GM23338 (cell line): ENCODE data around the gene FAM222A. TPM values are rescaled to one million over a fixed set of nuclear protein-coding genes. Genes with fewer than 3 reads are reported as not detected.

Experiments
- ATAC-seq: fragments of 200-7000 bp; cut with Tn5 transposase; 3 replicates; pipeline ENCODE4 v1.9.1; 2020
- DNase-seq: peaks from one replicate; pipeline ENCODE4 v3.0.0-alpha.2; 2015; ENCODE audit warnings: low spot score
- H2AFZ ChIP-seq: fragments of 200-600 bp; sonication (generic); 2 replicates; pipeline ENCODE4 v1.8.0; 2016; ENCODE audit warnings: antibody characterized with exemption, mild to moderate bottlenecking, moderate library complexity
- H3F3A ChIP-seq: fragments of 200-600 bp; sonication (generic); replicated peaks from 2 replicates; pipeline ENCODE4 v1.8.0; 2017; ENCODE audit warnings: antibody characterized with exemption, mixed run types, low read depth
- H3K27ac ChIP-seq: fragments of 200-600 bp; sonication (generic); 2 replicates; pipeline ENCODE4 v1.6.1; 2016; ENCODE audit warnings: low read depth
- H3K27me3 ChIP-seq: fragments of 200-600 bp; sonication (generic); 2 replicates; pipeline ENCODE4 v1.8.0; 2016; ENCODE audit warnings: mild to moderate bottlenecking, mixed run types, moderate library complexity; ENCODE audit not compliant: insufficient read depth
- H3K36me3 ChIP-seq: fragments of 200-600 bp; sonication (generic); 2 replicates; pipeline ENCODE4 v1.8.0; 2016; ENCODE audit warnings: mild to moderate bottlenecking; ENCODE audit not compliant: insufficient read depth
- H3K4me1 ChIP-seq: fragments of 200-600 bp; sonication (generic); 2 replicates; pipeline ENCODE4 v1.8.0; 2016; ENCODE audit warnings: mild to moderate bottlenecking, moderate library complexity; ENCODE audit not compliant: insufficient read depth
- H3K4me2 ChIP-seq: fragments of 200-600 bp; sonication (generic); 2 replicates; pipeline ENCODE4 v1.7.1; 2017; ENCODE audit warnings: mixed run types
- H3K4me3 ChIP-seq: fragments of 200-600 bp; sonication (generic); 2 replicates; pipeline ENCODE4 v1.6.1; 2016; ENCODE audit warnings: mixed run types
- H3K79me2 ChIP-seq: fragments of 200-600 bp; sonication (generic); replicated peaks from 2 replicates; pipeline ENCODE4 v1.8.0; 2017; ENCODE audit warnings: mild to moderate bottlenecking; ENCODE audit not compliant: insufficient read depth
- H3K9me2 ChIP-seq: fragments of 200-600 bp; sonication (generic); 2 replicates; pipeline ENCODE4 v1.8.0; 2017; ENCODE audit not compliant: insufficient read depth
- H4K20me1 ChIP-seq: fragments of 200-600 bp; sonication (generic); replicated peaks from 2 replicates; pipeline ENCODE4 v1.8.0; 2017; ENCODE audit warnings: mild to moderate bottlenecking; ENCODE audit not compliant: insufficient read depth
- H3K27ac Mint-ChIP-seq: 2 replicates; pipeline ENCODE4 v1.8.0; 2020; ENCODE audit warnings: inconsistent platforms, mild to moderate bottlenecking, moderate library complexity, mixed read lengths
- H3K27me3 Mint-ChIP-seq: 3 replicates; pipeline ENCODE4 v1.8.0; 2022; ENCODE audit warnings: low read depth, mild to moderate bottlenecking, moderate library complexity, mixed read lengths, inconsistent platforms; ENCODE audit not compliant: insufficient read depth, poor library complexity
- H3K36me3 Mint-ChIP-seq: 3 replicates; pipeline ENCODE4 v1.8.0; 2021; ENCODE audit warnings: low read depth, mild to moderate bottlenecking, inconsistent platforms, moderate library complexity, mixed read lengths
- H3K4me1 Mint-ChIP-seq: 3 replicates; pipeline ENCODE4 v1.8.0; 2020; ENCODE audit warnings: mild to moderate bottlenecking, inconsistent platforms, mixed read lengths
- H3K4me3 Mint-ChIP-seq: 3 replicates; pipeline ENCODE4 v1.8.0; 2021; ENCODE audit warnings: moderate library complexity, mild to moderate bottlenecking, inconsistent platforms, mixed read lengths
- H3K9me3 Mint-ChIP-seq: 3 replicates; pipeline ENCODE4 v1.8.0; 2020; ENCODE audit warnings: moderate library complexity, mild to moderate bottlenecking, inconsistent platforms, mixed read lengths
- CREB1 ChIP-seq: fragments of 250-450 bp; sonication (Bioruptor Pico); IDR thresholded peaks from 2 replicates; pipeline ENCODE4 v1.5.0; 2020; ENCODE audit warnings: low read depth, mild to moderate bottlenecking, moderate library complexity
- EZH2 ChIP-seq: fragments of 200-600 bp; sonication (generic); IDR thresholded peaks from one replicate; pipeline ENCODE4 v1.8.0; 2017; ENCODE audit warnings: antibody characterized with exemption, mild to moderate bottlenecking, low read depth; ENCODE audit not compliant: unreplicated experiment
- EZH2phosphoT487 ChIP-seq: fragments of 200-600 bp; sonication (generic); IDR thresholded peaks from one replicate; pipeline ENCODE4 v1.8.1; 2018; ENCODE audit warnings: antibody characterized with exemption; ENCODE audit not compliant: unreplicated experiment
- JUNB ChIP-seq: IDR thresholded peaks from one replicate; pipeline ENCODE4 v1.6.1; 2016; ENCODE audit warnings: antibody characterized with exemption; ENCODE audit not compliant: unreplicated experiment
- NANOG ChIP-seq: IDR thresholded peaks from 2 replicates; pipeline ENCODE4 v1.6.1; 2016; ENCODE audit warnings: antibody characterized with exemption, borderline replicate concordance
- POLR2AphosphoS5 ChIP-seq: IDR thresholded peaks from 2 replicates; pipeline ENCODE4 v1.6.1; 2016; ENCODE audit warnings: antibody characterized with exemption, low read depth
- REST ChIP-seq: IDR thresholded peaks from one replicate; pipeline ENCODE4 v1.6.1; 2018; ENCODE audit warnings: antibody characterized with exemption; ENCODE audit not compliant: unreplicated experiment
- STAT1 ChIP-seq: IDR thresholded peaks from one replicate; pipeline ENCODE4 v1.6.1; 2016; ENCODE audit warnings: antibody characterized with exemption; ENCODE audit not compliant: unreplicated experiment
- ZNF114 ChIP-seq: fragments of 250-450 bp; sonication (Bioruptor Pico); IDR thresholded peaks from 2 replicates; pipeline ENCODE4 v1.5.0; 2020; ENCODE audit warnings: mild to moderate bottlenecking, moderate library complexity
- ZNF331 ChIP-seq: fragments of 250-450 bp; sonication (Bioruptor Pico); IDR thresholded peaks from 2 replicates; pipeline ENCODE4 v1.5.0; 2020; ENCODE audit warnings: low read depth, mild to moderate bottlenecking, moderate library complexity
- polyA plus RNA-seq: library from polyadenylated mRNA; unstranded; fragments of >200 nt; fragmentation: Nextera tagmentation; extraction: Ambion mirVana; gene quantifications from 2 replicates; pipeline ENCODE4 v1.2.1, GENCODE V29; 2016
- total RNA-seq: library from RNA; depleted of rRNA; stranded (reverse); fragments of >200 nt; shearing (Covaris generic); gene quantifications from 2 replicates; pipeline ENCODE4 v1.2.3, GENCODE V29; 2014
- TF ChIP-seq, protein P1 (sequence below): IDR thresholded peaks from 2 replicates; pipeline ENCODE4 v1.6.1; 2016; ENCODE audit warnings: antibody characterized with exemption
- TF ChIP-seq, protein P2 (sequence below): fragments of 250-450 bp; sonication (Bioruptor Pico); IDR thresholded peaks from 2 replicates; pipeline ENCODE4 v1.5.0; 2020; ENCODE audit warnings: mild to moderate bottlenecking, moderate library complexity

Gene FAM222A
- total and polyA plus RNA-seq, 2 experiments from 2014 or later, result 0.78 to 2.1 TPM

DNA sequence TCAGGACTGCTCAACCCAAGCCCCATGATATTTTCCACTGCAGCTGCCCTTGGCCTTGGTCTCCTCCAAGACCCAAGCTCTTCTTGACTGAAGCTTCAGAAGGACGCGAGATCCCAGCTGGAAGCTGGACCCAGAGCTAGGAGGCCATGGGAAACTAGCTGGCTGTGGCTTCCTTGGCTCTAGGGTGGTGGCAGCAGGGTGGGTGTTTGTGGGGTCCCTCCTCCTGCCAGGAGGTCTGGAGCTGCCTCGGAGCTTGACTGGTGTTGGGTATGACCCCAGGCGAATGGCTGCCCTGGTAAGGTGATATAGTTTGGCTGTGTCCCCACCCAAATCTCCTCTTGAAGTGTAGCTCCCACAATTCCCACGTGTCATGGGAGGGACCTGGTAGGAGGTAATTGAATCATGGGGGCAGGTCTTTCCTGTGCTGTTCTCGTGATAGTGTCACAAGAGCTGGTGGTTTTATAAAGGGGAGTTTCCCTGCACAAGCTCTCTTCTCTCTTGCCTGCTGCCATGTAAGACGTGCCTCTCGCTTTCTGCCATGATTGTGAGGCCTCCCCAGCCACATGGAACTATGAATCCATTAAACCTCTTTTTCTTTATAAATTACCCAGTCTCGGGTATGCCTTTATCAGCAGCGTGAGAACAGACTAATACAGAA lies 68.2 kb downstream of the FAM222A start (continued):
- TF ChIP-seq REST, result no peak
- TF ChIP-seq, protein P1, sequence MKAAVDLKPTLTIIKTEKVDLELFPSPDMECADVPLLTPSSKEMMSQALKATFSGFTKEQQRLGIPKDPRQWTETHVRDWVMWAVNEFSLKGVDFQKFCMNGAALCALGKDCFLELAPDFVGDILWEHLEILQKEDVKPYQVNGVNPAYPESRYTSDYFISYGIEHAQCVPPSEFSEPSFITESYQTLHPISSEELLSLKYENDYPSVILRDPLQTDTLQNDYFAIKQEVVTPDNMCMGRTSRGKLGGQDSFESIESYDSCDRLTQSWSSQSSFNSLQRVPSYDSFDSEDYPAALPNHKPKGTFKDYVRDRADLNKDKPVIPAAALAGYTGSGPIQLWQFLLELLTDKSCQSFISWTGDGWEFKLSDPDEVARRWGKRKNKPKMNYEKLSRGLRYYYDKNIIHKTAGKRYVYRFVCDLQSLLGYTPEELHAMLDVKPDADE, result no peak
- TF ChIP-seq EZH2phosphoT487, result no peak
- no peak for TF ChIP-seq STAT1
- no peak for TF ChIP-seq POLR2AphosphoS5
- no peak for TF ChIP-seq JUNB
- no peak for TF ChIP-seq NANOG
- TF ChIP-seq CREB1 (CRISPR knock-in tag), result no peak
- no peak for TF ChIP-seq ZNF114 (CRISPR knock-in tag)
- no peak for TF ChIP-seq ZNF331 (CRISPR knock-in tag)

GRCh38 chr12:109782326-109782703 lies 68.7 kb downstream of the FAM222A start:
- no peaks in the 10 kb centered on the region for H3K36me3 Mint-ChIP-seq
- H2AFZ ChIP-seq, result no peak overlapping the region
- no peak overlapping the region for H3K4me3 ChIP-seq
- no peaks in the 10 kb centered on the region for H3F3A ChIP-seq
- H3K36me3 ChIP-seq, result no peaks in the 10 kb centered on the region
- no peak overlapping the region for H3K4me3 Mint-ChIP-seq
- no peak for DNase-seq
- H3K27me3 Mint-ChIP-seq, result peaks cover 18% of the 10 kb centered on the region
- no peaks in the 10 kb centered on the region for H3K9me2 ChIP-seq
- H4K20me1 ChIP-seq, result no peaks in the 10 kb centered on the region
- H3K9me3 Mint-ChIP-seq, result peaks cover 12% of the 10 kb centered on the region
- no peak overlapping the region for H3K27ac ChIP-seq
- H3K4me1 ChIP-seq, result no peaks in the 10 kb centered on the region
- H3K4me2 ChIP-seq, result no peak overlapping the region
- no peaks in the 10 kb centered on the region for H3K27me3 ChIP-seq
- ATAC-seq, result no peak
- H3K27ac Mint-ChIP-seq, result no peak overlapping the region
- no peaks in the 10 kb centered on the region for H3K79me2 ChIP-seq
- peaks cover 4% of the 10 kb centered on the region for H3K4me1 Mint-ChIP-seq
- TF ChIP-seq, protein P2, sequence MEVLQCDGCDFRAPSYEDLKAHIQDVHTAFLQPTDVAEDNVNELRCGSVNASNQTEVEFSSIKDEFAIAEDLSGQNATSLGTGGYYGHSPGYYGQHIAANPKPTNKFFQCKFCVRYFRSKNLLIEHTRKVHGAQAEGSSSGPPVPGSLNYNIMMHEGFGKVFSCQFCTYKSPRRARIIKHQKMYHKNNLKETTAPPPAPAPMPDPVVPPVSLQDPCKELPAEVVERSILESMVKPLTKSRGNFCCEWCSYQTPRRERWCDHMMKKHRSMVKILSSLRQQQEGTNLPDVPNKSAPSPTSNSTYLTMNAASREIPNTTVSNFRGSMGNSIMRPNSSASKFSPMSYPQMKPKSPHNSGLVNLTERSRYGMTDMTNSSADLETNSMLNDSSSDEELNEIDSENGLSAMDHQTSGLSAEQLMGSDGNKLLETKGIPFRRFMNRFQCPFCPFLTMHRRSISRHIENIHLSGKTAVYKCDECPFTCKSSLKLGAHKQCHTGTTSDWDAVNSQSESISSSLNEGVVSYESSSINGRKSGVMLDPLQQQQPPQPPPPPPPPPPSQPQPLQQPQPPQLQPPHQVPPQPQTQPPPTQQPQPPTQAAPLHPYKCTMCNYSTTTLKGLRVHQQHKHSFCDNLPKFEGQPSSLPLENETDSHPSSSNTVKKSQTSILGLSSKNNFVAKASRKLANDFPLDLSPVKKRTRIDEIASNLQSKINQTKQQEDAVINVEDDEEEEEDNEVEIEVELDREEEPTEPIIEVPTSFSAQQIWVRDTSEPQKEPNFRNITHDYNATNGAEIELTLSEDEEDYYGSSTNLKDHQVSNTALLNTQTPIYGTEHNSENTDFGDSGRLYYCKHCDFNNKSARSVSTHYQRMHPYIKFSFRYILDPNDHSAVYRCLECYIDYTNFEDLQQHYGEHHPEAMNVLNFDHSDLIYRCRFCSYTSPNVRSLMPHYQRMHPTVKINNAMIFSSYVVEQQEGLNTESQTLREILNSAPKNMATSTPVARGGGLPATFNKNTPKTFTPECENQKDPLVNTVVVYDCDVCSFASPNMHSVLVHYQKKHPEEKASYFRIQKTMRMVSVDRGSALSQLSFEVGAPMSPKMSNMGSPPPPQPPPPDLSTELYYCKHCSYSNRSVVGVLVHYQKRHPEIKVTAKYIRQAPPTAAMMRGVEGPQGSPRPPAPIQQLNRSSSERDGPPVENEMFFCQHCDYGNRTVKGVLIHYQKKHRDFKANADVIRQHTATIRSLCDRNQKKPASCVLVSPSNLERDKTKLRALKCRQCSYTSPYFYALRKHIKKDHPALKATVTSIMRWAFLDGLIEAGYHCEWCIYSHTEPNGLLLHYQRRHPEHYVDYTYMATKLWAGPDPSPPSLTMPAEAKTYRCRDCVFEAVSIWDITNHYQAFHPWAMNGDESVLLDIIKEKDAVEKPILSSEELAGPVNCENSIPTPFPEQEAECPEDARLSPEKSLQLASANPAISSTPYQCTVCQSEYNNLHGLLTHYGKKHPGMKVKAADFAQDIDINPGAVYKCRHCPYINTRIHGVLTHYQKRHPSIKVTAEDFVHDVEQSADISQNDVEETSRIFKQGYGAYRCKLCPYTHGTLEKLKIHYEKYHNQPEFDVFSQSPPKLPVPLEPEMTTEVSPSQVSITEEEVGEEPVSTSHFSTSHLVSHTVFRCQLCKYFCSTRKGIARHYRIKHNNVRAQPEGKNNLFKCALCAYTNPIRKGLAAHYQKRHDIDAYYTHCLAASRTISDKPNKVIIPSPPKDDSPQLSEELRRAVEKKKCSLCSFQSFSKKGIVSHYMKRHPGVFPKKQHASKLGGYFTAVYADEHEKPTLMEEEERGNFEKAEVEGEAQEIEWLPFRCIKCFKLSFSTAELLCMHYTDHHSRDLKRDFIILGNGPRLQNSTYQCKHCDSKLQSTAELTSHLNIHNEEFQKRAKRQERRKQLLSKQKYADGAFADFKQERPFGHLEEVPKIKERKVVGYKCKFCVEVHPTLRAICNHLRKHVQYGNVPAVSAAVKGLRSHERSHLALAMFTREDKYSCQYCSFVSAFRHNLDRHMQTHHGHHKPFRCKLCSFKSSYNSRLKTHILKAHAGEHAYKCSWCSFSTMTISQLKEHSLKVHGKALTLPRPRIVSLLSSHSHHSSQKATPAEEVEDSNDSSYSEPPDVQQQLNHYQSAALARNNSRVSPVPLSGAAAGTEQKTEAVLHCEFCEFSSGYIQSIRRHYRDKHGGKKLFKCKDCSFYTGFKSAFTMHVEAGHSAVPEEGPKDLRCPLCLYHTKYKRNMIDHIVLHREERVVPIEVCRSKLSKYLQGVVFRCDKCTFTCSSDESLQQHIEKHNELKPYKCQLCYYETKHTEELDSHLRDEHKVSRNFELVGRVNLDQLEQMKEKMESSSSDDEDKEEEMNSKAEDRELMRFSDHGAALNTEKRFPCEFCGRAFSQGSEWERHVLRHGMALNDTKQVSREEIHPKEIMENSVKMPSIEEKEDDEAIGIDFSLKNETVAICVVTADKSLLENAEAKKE (CRISPR knock-in tag), result no peak
- TF ChIP-seq, protein P1, result no peak
- TF ChIP-seq POLR2AphosphoS5 (no peak), NANOG (no peak), STAT1 (no peak), EZH2 (no peak), ZNF331 (CRISPR knock-in tag) (no peak)
